HG02571 (cell line): ENCODE measurements around the gene SLC22A23.

Experiments
- ATAC-seq: cut with Tn5 transposase; IDR thresholded peaks from one replicate; pipeline ENCODE4 v1.9.1; 2021; ENCODE audit warnings: mild to moderate bottlenecking, moderate library complexity; ENCODE audit not compliant: unreplicated experiment

The SLC22A23 gene

DNA sequence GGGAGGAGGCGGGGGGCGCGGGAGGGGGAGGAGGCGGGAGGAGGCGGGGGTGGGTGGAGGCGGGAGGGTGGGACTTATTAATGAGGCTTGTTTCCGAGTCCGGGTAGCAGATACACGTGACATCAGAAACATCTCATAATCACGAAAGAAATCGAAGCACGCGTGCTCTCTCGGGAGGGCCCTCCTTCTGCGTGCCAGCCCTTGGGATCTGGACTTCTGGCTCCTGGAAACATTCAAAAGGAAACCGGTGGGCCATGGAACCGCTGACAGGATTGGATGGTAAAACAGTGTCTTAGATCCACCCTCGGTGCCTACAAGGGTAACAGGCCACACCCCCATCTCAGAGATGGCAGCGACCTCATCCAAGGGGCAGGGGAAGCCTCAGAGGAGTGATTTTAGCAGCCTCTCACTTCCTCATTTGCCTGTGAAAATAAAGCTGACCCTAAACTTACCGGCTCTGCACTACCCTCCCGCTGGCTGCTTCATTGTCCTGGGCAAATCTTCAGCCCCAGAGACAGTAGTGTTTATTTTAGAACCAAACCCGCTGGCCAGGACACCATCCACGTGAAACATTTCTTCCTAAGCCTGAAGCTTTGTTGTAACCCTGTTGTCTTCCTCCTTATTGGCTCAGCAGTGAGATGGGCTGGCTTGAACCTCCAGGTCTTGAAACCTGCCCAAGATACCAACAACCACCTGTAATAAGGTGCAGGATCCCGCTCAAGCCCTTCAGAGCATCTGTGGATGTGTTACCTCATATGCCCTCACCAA is 100.6 kb downstream of the SLC22A23 start:
- no peak for ATAC-seq

GRCh38 chr6:3355358-3356055 is 101.3 kb downstream of the SLC22A23 start:
- ATAC-seq: no peak

- no peak for ATAC-seq
Observed at GRCh38 chr6:3355011-3355357, 101.9 kb downstream of the SLC22A23 start.

GRCh38 chr6:3353939-3354338 is 102.9 kb downstream of the SLC22A23 start:
- ATAC-seq: no peak

GRCh38 chr6:3353213-3353903 is 103.5 kb downstream of the SLC22A23 start:
- ATAC-seq: no peak

DNA sequence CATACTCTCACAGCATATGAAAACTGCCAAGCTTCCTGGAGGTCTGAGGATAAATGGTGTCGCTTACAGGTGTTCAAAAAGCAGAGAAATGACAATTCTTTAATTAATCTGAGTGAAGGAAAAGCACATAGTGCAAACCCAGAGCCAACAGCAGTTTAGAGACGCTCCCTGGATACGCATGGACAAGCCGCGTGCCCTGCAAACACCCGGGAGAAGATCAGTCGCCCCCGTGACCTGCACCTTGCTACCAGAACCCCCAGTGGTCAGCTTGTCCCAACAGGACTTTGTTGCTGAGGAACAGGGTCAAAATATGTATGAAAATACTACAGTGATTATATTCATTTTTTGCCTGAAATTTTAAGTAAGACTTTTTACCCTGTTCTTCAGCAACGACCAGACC is 104.2 kb downstream of the SLC22A23 start:
- ATAC-seq: no peak

- ATAC-seq: no peak
Observed at GRCh38 chr6:3351829-3352524, 104.9 kb downstream of the SLC22A23 start.

DNA sequence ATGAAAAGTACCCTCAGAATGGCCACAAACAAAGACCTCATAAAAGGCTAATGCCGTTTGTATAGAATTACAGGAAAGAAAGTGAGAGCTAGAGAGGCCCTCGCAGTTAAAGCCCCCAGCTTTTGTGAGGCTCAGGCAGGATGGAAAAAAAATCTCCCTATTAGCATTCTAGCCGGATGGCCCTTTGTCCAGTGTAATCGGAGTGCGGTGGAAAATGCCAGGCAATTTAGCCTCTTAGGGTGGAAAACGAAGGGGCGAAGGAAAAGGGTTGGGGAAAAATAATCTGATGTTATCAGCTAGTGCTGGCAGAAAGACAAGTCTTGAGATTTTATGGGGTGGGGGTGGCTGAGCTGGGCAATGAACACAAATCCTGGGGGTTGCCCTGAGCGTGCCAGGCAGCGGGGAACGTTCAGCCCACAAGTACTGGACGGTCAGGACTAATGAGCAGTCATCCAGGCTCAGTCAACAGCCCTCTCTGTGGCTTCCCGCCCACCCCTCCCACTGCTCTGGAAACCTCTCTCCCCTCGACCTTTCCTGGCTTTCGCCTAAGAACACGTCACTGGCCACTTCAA is 105.7 kb downstream of the SLC22A23 start:
- no peak for ATAC-seq

GRCh38 chr6:3350252-3350796 is 106.5 kb downstream of the SLC22A23 start:
- no peak for ATAC-seq

DNA sequence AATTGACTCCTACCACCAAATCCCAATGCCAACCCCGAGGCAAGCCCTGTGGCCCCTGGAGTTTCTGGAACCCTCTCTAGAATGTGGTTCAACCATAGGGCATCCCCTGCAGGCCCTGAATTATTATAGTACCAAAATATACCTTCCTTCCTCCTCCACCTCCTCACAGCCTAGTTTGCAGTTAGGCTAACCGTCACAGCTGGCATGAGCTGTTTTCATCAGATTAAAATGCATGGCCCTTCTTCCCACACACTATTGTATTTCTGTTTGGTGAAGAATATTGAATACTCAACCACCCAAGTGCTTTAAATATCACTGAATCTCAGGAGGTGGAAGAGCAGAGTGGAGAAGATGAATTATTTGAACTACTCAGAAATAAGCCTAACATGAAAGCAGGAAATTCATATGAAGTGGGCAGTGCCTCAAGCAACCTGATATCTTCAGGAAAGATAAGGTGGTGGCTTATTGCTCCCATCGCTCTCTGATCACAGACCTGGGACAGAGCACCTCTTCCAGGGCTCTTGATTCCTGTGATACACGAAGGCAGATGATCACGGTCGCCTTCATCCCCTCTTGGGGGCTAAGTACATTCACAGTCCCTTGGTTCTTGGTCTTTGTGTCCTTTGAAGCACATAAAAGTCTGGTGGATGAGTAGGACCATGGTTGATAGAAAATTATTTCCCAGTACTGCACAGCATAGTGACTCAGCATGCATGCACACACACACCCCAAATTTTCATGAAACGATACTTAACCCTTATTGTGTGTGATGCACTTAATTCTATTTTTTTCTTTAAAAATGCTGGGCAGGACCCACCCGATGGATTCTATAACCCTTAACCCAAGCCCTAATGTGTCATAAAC is 107.2 kb downstream of the SLC22A23 start:
- no peak for ATAC-seq

DNA sequence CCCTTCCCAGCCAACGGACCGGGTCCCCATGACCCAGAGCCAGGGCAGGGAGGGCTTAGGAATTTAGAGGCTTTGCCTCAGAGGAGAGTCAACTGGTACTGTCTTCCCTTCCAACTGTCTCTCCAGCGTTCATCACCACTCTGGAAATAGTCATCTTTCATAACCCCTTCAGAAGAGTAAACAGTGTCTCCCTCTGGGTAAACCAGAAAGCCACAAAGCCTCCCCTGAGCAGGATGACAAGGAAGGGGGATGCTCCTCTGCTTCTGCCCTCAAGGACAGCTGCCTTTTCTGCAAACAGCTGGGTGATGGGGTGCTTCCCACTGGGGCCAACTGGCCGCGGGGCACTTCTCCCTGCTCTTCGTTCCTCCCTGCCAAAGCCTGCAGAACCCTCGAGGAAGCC is 108.0 kb downstream of the SLC22A23 start:
- ATAC-seq: no peak

GRCh38 chr6:3347826-3348225 is 109.0 kb downstream of the SLC22A23 start:
- no peak for ATAC-seq

DNA sequence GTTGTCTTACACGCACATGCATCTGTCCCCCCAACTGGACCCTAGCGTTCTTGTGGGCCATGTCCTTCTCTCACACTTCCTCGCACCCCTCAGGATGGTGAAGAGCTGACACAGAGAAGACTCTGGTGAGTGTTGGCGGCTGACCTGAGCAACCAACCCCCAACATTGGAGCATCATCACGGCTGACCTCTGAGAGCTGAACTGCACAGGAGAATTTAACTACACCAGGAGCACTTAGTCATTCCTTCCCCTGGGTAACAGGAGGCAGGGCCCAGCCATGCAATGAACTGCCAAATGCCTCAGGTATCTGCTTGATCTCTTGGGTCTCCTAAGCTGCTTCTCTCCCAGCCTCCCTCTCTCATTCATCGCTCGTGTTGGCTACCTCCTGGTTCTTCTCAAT is 109.6 kb downstream of the SLC22A23 start:
- no peak for ATAC-seq

GRCh38 chr6:3346476-3346875 is 110.4 kb downstream of the SLC22A23 start:
- ATAC-seq: no peak

- ATAC-seq: no peak
Observed at GRCh38 chr6:3345836-3346235, 111.0 kb downstream of the SLC22A23 start.

DNA sequence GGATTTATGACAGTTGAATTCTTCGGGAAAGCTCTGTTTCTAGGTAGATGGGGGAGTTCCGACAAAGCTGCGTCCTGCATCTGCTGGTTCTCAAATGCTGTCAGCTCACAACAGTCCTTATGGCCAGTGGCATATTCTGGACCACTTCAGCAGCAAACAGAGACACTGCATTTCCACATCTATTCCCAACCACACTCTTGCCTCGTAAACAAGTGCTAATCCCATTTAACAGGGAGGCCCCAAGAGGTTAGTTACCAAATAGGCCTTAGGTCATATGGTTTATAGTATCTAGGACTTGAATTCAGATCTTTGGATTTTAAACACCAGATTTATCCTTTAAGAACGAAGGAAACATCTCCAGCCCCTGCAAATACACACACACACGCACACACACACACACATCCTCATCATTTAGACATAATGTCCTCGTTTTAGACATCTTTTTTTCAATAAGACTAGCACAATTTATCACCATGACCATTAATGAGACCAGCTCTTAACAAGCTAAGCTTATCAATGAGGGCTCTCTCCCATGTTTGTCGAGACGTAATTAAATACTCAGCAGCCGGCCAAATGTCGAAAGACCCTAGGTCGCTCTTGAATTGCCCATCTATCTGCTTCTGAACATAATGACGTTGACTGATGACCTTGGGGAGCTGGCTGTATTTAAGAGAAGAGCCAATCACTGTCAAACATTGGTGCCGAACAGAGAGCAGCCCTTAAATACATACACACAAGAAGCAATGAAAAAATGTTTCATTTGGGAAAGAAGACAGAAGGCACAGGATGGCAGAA is 113.6 kb downstream of the SLC22A23 start:
- no peak for ATAC-seq

- no peak for ATAC-seq
Observed at GRCh38 chr6:3341467-3341866, 115.4 kb downstream of the SLC22A23 start.

DNA sequence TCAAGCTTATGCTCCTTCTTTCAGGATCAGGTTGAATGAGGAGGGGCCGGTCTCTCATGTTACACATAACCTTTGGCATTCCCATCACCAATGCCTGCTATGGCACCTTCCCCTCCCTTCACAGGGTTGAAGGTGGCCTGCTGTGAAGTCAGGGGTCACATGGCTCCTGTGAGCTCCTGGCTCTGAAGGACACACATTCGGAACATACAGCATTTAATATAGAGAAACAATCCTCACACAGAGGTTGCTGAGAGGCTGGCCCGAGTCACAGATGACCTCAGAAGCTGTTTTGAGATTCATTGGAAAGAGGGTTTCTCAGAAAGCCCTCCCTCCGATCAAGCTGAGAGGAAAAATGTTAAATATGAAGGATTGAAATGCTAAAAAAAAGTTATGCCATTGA is 116.0 kb downstream of the SLC22A23 start:
- no peak for ATAC-seq

- ATAC-seq: no peak
Observed at GRCh38 chr6:3340358-3340802, 116.5 kb downstream of the SLC22A23 start.
